Astrocyte of the cerebellum (primary cell): Measurements from ENCODE around the gene DLX3.

Experiments used
- DNase-seq: peaks from one replicate; pipeline ENCODE4 v3.0.0-alpha.2; 2011; ENCODE audit warnings: low read depth
- H3K4me3 ChIP-seq: 2 replicates; pipeline ENCODE4 v1.5.1; 2011; ENCODE audit warnings: mild to moderate bottlenecking, low read depth, low read length, moderate library complexity
- CTCF ChIP-seq: IDR thresholded peaks from 2 replicates; pipeline ENCODE4 v1.5.1; 2012; ENCODE audit warnings: low read length, low read depth, moderate library complexity, mild to moderate bottlenecking; ENCODE audit errors: missing control alignments
- in situ Hi-C: cut with HindIII; loops from 2 replicates; pipeline ENCODE4 v1.10.0; 2017; ENCODE audit warnings: low sequenced_read_pairs

DLX3 gene

GRCh38 chr17:49952912-49953497 is 42.0 kb downstream of the DLX3 start:
- H3K4me3 ChIP-seq: no peak overlapping the region
- TF ChIP-seq CTCF: no peak
- no peak for DNase-seq
- in situ Hi-C loops: no loop called here

GRCh38 chr17:49952209-49952911 is 42.7 kb downstream of the DLX3 start:
- in situ Hi-C loops: no loop called here
- TF ChIP-seq CTCF: peak; percentile 95
- DNase-seq: peak; percentile 33
- no peak overlapping the region for H3K4me3 ChIP-seq

- H3K4me3 ChIP-seq: no peak overlapping the region
- TF ChIP-seq CTCF: no peak
- DNase-seq: no peak
- in situ Hi-C loops: no loop called here
Measured at GRCh38 chr17:49951362-49952082, 43.5 kb downstream of the DLX3 start.

GRCh38 chr17:49949634-49950033 is 45.4 kb downstream of the DLX3 start:
- in situ Hi-C loops: no loop called here
- H3K4me3 ChIP-seq: no peak overlapping the region
- no peak for TF ChIP-seq CTCF
- no peak for DNase-seq

GRCh38 chr17:49946964-49947584 is 48.0 kb downstream of the DLX3 start:
- TF ChIP-seq CTCF: no peak
- no peak overlapping the region for H3K4me3 ChIP-seq
- no peak for DNase-seq
- in situ Hi-C loops: no loop called here

GRCh38 chr17:49946208-49946607 is 48.8 kb downstream of the DLX3 start:
- TF ChIP-seq CTCF: no peak
- DNase-seq: no peak
- H3K4me3 ChIP-seq: no peak overlapping the region
- in situ Hi-C loops: no loop called here
